Endothelial cell of umbilical vein (primary cell): ENCODE results near the gene LRRC30.

Experiments
- EZH2 ChIP-seq: IDR thresholded peaks from 2 replicates; pipeline ENCODE4 v1.6.1; 2012; ENCODE audit warnings: borderline replicate concordance, low read depth, mild to moderate bottlenecking, moderate library complexity, low read length, inconsistent platforms; ENCODE audit not compliant: severe bottlenecking
- JUN ChIP-seq: IDR thresholded peaks from 2 replicates; pipeline ENCODE4 v1.6.1; 2011; ENCODE audit warnings: borderline replicate concordance, low read depth; ENCODE audit not compliant: insufficient read length, insufficient read depth
- MYC ChIP-seq: IDR thresholded peaks from one replicate; pipeline ENCODE4 v1.6.1; 2011; ENCODE audit warnings: mild to moderate bottlenecking, low read depth, low read length
- POLR2A ChIP-seq: IDR thresholded peaks from 2 replicates; pipeline ENCODE4 v1.6.1; 2012; ENCODE audit warnings: low read depth, mild to moderate bottlenecking, control low read depth, low read length
- POLR2AphosphoS5 ChIP-seq: IDR thresholded peaks from 2 replicates; pipeline ENCODE4 v1.6.1; 2012; ENCODE audit warnings: low read depth, mild to moderate bottlenecking, control low read depth, low read length, moderate library complexity; ENCODE audit not compliant: insufficient read depth
- TF ChIP-seq, protein P1 (sequence below), 2 donors: IDR thresholded peaks; 1 replicate in 1 of 2; 2 replicates in 1 of 2; pipeline ENCODE4 v1.5.1; 2011; ENCODE audit warnings: low read length in 2 of 2, mild to moderate bottlenecking in 2 of 2, moderate library complexity in 2 of 2, control low read depth in 1 of 2, inconsistent platforms in 1 of 2, low read depth in 1 of 2; ENCODE audit not compliant: insufficient read depth in 1 of 2; ENCODE audit errors: extremely low read depth in 1 of 2
- TF ChIP-seq, protein P2 (sequence below): IDR thresholded peaks from 2 replicates; pipeline ENCODE4 v1.6.1; 2011; ENCODE audit not compliant: insufficient read depth, insufficient read length

DNA sequence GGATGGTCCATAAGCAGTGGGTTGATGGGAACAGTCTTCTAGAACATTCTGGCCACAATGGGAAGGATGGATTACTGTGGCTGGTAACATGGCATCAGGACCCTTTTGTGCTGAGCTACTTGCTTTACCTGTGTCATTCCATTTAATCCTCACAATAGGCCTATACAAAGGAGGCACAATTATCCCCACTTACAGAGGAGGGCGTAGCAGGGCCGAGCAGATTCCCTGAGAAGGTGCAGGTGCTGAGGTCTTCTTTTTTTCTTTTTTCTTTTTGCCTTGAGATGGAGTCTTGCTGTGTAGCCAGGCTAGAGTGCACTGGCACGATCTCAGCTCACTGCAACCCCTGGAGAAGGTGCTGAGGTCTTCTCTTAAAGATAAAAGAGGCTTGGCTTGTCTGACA lies 6.7 kb upstream of the LRRC30 start:
- TF ChIP-seq, protein P1, sequence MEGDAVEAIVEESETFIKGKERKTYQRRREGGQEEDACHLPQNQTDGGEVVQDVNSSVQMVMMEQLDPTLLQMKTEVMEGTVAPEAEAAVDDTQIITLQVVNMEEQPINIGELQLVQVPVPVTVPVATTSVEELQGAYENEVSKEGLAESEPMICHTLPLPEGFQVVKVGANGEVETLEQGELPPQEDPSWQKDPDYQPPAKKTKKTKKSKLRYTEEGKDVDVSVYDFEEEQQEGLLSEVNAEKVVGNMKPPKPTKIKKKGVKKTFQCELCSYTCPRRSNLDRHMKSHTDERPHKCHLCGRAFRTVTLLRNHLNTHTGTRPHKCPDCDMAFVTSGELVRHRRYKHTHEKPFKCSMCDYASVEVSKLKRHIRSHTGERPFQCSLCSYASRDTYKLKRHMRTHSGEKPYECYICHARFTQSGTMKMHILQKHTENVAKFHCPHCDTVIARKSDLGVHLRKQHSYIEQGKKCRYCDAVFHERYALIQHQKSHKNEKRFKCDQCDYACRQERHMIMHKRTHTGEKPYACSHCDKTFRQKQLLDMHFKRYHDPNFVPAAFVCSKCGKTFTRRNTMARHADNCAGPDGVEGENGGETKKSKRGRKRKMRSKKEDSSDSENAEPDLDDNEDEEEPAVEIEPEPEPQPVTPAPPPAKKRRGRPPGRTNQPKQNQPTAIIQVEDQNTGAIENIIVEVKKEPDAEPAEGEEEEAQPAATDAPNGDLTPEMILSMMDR (IDR thresholded peaks at IDR 0.05; ENCODE audit: extremely low read depth in 1 of 2, insufficient read depth in 1 of 2, low read depth in 1 of 2, low read length in 2 of 2), result no peak
- TF ChIP-seq, protein P2, sequence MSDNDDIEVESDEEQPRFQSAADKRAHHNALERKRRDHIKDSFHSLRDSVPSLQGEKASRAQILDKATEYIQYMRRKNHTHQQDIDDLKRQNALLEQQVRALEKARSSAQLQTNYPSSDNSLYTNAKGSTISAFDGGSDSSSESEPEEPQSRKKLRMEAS, result no peak
- TF ChIP-seq JUN (no peak), POLR2A (no peak), EZH2 (no peak), POLR2AphosphoS5 (no peak), MYC (no peak)
